ENCODE results near the gene LIME1.

DNA sequence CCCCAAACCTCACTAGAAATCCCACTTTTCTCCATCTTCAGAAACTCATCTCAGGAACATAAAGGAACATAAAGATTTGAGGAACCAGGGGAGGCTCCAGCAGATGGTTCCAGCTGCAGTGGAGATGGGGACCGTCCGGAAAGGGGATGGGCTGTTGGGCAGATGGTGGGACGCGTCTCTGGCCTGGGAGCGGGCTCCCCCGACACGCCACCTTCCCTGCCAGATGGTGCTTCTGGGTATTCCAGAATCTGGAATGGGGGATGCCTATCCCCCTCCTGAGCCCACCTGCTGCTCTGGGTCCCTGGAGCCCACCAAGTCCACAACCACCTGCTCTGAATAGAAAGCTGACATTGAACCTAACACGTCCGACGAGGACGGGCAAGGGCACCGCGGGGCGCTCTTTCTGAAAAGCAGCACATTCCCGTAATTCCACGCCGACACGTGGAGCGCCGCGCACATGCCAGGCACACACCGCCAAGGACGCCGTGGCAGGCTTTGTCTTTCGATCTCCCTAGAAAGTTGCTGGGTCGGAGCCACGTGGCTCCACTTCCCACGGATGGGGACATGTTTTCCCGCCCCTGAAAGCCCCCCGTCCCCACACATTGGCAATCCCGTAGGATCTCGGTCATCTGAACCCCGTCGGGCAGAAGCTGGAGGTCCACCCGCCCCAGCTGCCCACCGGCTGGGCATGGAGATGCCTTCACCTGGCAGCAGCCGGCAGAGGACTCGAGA is 30.4 kb downstream of the LIME1 start:
- TF ChIP-seq, protein P1, sequence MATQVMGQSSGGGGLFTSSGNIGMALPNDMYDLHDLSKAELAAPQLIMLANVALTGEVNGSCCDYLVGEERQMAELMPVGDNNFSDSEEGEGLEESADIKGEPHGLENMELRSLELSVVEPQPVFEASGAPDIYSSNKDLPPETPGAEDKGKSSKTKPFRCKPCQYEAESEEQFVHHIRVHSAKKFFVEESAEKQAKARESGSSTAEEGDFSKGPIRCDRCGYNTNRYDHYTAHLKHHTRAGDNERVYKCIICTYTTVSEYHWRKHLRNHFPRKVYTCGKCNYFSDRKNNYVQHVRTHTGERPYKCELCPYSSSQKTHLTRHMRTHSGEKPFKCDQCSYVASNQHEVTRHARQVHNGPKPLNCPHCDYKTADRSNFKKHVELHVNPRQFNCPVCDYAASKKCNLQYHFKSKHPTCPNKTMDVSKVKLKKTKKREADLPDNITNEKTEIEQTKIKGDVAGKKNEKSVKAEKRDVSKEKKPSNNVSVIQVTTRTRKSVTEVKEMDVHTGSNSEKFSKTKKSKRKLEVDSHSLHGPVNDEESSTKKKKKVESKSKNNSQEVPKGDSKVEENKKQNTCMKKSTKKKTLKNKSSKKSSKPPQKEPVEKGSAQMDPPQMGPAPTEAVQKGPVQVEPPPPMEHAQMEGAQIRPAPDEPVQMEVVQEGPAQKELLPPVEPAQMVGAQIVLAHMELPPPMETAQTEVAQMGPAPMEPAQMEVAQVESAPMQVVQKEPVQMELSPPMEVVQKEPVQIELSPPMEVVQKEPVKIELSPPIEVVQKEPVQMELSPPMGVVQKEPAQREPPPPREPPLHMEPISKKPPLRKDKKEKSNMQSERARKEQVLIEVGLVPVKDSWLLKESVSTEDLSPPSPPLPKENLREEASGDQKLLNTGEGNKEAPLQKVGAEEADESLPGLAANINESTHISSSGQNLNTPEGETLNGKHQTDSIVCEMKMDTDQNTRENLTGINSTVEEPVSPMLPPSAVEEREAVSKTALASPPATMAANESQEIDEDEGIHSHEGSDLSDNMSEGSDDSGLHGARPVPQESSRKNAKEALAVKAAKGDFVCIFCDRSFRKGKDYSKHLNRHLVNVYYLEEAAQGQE (IDR thresholded peaks at IDR 0.05; ENCODE audit: low read depth, low read length), result no peak
- no peak for TF ChIP-seq EZH2 (IDR thresholded peaks at IDR 0.05; ENCODE audit: borderline replicate concordance, control insufficient read depth, low read depth, low read length)
- TF ChIP-seq, protein P2, sequence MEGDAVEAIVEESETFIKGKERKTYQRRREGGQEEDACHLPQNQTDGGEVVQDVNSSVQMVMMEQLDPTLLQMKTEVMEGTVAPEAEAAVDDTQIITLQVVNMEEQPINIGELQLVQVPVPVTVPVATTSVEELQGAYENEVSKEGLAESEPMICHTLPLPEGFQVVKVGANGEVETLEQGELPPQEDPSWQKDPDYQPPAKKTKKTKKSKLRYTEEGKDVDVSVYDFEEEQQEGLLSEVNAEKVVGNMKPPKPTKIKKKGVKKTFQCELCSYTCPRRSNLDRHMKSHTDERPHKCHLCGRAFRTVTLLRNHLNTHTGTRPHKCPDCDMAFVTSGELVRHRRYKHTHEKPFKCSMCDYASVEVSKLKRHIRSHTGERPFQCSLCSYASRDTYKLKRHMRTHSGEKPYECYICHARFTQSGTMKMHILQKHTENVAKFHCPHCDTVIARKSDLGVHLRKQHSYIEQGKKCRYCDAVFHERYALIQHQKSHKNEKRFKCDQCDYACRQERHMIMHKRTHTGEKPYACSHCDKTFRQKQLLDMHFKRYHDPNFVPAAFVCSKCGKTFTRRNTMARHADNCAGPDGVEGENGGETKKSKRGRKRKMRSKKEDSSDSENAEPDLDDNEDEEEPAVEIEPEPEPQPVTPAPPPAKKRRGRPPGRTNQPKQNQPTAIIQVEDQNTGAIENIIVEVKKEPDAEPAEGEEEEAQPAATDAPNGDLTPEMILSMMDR (IDR thresholded peaks at IDR 0.05 in 2 of 3, conservative IDR thresholded peaks at IDR 0.05 in 1 of 3; ENCODE audit: control insufficient read depth in 2 of 3, extremely low read depth in 1 of 3, insufficient read depth in 1 of 3, low read depth in 3 of 3, low read length in 3 of 3), result no peak
- TF ChIP-seq, protein P3, sequence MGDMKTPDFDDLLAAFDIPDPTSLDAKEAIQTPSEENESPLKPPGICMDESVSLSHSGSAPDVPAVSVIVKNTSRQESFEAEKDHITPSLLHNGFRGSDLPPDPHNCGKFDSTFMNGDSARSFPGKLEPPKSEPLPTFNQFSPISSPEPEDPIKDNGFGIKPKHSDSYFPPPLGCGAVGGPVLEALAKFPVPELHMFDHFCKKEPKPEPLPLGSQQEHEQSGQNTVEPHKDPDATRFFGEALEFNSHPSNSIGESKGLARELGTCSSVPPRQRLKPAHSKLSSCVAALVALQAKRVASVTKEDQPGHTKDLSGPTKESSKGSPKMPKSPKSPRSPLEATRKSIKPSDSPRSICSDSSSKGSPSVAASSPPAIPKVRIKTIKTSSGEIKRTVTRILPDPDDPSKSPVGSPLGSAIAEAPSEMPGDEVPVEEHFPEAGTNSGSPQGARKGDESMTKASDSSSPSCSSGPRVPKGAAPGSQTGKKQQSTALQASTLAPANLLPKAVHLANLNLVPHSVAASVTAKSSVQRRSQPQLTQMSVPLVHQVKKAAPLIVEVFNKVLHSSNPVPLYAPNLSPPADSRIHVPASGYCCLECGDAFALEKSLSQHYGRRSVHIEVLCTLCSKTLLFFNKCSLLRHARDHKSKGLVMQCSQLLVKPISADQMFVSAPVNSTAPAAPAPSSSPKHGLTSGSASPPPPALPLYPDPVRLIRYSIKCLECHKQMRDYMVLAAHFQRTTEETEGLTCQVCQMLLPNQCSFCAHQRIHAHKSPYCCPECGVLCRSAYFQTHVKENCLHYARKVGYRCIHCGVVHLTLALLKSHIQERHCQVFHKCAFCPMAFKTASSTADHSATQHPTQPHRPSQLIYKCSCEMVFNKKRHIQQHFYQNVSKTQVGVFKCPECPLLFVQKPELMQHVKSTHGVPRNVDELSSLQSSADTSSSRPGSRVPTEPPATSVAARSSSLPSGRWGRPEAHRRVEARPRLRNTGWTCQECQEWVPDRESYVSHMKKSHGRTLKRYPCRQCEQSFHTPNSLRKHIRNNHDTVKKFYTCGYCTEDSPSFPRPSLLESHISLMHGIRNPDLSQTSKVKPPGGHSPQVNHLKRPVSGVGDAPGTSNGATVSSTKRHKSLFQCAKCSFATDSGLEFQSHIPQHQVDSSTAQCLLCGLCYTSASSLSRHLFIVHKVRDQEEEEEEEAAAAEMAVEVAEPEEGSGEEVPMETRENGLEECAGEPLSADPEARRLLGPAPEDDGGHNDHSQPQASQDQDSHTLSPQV (IDR thresholded peaks at IDR 0.05), result no peak

All from GM12878 (cell line).